ENCODE data around the gene RBM47. TPM values are rescaled to one million over a fixed set of nuclear protein-coding genes. Genes with fewer than 3 reads are reported as not detected.
A peak's percentile ranks its signal among the peaks of the same experiment; 100 is the strongest.

The RBM47 gene
- total RNA-seq, 2 experiments from 2014 or later: 0.27 to 0.92 TPM

DNA sequence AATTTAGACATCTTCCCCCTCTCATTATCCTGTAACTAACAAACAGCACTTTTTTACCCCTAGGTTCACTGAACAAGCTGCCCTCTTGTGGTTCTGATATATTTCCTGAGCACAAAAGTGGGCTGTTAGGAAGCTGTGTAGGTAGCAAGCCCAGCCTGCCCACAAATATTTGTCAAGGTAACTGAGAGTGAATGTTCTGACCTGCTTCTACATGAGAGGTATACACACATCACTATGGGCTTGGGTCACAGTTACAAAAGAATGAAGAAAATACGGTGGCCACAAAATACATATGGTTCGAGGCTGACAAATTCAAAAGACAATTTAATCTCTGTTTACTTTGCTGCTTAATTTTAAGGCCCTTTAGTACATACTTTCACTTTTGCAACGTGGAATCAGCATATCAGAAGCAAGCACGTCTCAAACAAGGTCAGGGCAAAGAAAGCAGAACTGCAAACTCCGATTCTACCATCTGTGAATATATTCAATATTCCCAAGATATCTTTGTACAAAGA is 78.7 kb downstream of the RBM47 start:
- no peaks in the 10 kb centered on the region for H3K27me3 Mint-ChIP-seq
- peak overlapping the region; percentile 16 to 40 for H3K27ac ChIP-seq (ENCODE audit: low read depth in 1 of 2, low read length in 2 of 2)
- H3K36me3 ChIP-seq (ENCODE audit: insufficient read depth, low read length): no peaks in the 10 kb centered on the region
- H3K9me3 ChIP-seq (ENCODE audit: control insufficient read depth in 1 of 2, insufficient read depth in 1 of 2, low read length in 2 of 2): no peaks in the 10 kb centered on the region
- peaks cover 12% of the 10 kb centered on the region for H3K4me1 Mint-ChIP-seq (ENCODE audit: low read depth)
- TF ChIP-seq, protein P1, sequence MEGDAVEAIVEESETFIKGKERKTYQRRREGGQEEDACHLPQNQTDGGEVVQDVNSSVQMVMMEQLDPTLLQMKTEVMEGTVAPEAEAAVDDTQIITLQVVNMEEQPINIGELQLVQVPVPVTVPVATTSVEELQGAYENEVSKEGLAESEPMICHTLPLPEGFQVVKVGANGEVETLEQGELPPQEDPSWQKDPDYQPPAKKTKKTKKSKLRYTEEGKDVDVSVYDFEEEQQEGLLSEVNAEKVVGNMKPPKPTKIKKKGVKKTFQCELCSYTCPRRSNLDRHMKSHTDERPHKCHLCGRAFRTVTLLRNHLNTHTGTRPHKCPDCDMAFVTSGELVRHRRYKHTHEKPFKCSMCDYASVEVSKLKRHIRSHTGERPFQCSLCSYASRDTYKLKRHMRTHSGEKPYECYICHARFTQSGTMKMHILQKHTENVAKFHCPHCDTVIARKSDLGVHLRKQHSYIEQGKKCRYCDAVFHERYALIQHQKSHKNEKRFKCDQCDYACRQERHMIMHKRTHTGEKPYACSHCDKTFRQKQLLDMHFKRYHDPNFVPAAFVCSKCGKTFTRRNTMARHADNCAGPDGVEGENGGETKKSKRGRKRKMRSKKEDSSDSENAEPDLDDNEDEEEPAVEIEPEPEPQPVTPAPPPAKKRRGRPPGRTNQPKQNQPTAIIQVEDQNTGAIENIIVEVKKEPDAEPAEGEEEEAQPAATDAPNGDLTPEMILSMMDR (IDR thresholded peaks at IDR 0.05): peak; percentile 33
- intact Hi-C loops (cut with DNase I, micrococcal nuclease): loop anchor here (2.0 to 10.0 kb wide), 4 partner anchors 376 to 496 kb away; partner anchors contain the start of gene N4BP2 (in 2 of the 2)
- H3K4me3 ChIP-seq (ENCODE audit: low read length): peak overlapping the region; percentile 30
- no peaks in the 10 kb centered on the region for H3K9me3 Mint-ChIP-seq
- ChIA-PET POLR2A (interaction anchor here (0.7 to 1.1 kb wide), 2 partner anchors 429 to 495 kb away, joined by 4 to 6 read pairs; no protein-coding TSS in a partner anchor), CTCF (interaction anchor here (1.4 kb wide), 1 partner anchor 226 kb away, joined by 3 read pairs; no protein-coding TSS in a partner anchor)
- DNase-seq (peak in 10 of 14 experiments; percentile 1 to 65 (median 8)), ATAC-seq (ENCODE audit: poor library complexity) (peak; percentile 88)
- peak overlapping the region; percentile 87 for H3K27ac Mint-ChIP-seq
- peaks cover 11% of the 10 kb centered on the region for H3K4me1 ChIP-seq (ENCODE audit: insufficient read depth, low read length)
- no peaks in the 10 kb centered on the region for H3K27me3 ChIP-seq (ENCODE audit: control insufficient read depth in 1 of 2, insufficient read depth in 2 of 2, low read length in 2 of 2)
- peak overlapping the region; percentile 87 for H3K4me3 Mint-ChIP-seq
- no peaks in the 10 kb centered on the region for H3K36me3 Mint-ChIP-seq (ENCODE audit: low read depth)

DNA sequence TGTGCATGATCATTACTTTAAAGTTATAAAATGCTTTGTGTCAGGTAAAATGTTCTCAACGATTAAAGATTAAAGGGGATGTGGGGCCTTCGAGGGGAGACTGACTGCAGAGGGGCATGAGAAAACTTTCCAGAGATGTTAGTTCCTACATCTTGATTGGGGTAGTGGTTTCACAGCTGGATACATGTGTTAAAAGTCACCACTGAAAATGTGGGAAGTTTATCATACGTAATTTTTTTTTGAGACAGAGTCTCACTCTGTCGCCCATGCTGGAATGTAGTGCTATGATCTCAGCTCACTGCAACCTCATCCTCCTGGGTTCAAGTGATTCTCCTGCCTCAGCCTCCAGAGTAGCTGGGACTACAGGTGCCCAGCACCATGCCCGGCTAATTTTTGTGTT is 79.5 kb downstream of the RBM47 start:
- peaks cover 12% of the 10 kb centered on the region for H3K4me1 Mint-ChIP-seq (ENCODE audit: low read depth)
- ATAC-seq (ENCODE audit: poor library complexity): no peak
- no peaks in the 10 kb centered on the region for H3K27me3 Mint-ChIP-seq
- H3K27me3 ChIP-seq (ENCODE audit: control insufficient read depth in 1 of 2, insufficient read depth in 2 of 2, low read length in 2 of 2): no peaks in the 10 kb centered on the region
- H3K36me3 Mint-ChIP-seq (ENCODE audit: low read depth): no peaks in the 10 kb centered on the region
- no peaks in the 10 kb centered on the region for H3K36me3 ChIP-seq (ENCODE audit: insufficient read depth, low read length)
- peak overlapping the region; percentile 87 for H3K27ac Mint-ChIP-seq
- ChIA-PET CTCF (interaction anchor here (1.4 kb wide), 1 partner anchor 225 kb away, joined by 3 read pairs; no protein-coding TSS in a partner anchor), POLR2A (interaction anchor here (1.1 kb wide), 1 partner anchor 495 kb away, joined by 6 read pairs; no protein-coding TSS in a partner anchor)
- H3K9me3 ChIP-seq (ENCODE audit: control insufficient read depth in 1 of 2, insufficient read depth in 1 of 2, low read length in 2 of 2): no peaks in the 10 kb centered on the region
- no peak for DNase-seq
- TF ChIP-seq, protein P1 (IDR thresholded peaks at IDR 0.05): no peak
- H3K4me1 ChIP-seq (ENCODE audit: insufficient read depth, low read length): peaks cover 11% of the 10 kb centered on the region
- no peak overlapping the region for H3K4me3 Mint-ChIP-seq
- intact Hi-C loops (cut with DNase I, micrococcal nuclease): loop anchor here (2.0 to 10.0 kb wide), 4 partner anchors 375 to 495 kb away; partner anchors contain the start of gene N4BP2 (in 2 of the 2)
- no peaks in the 10 kb centered on the region for H3K9me3 Mint-ChIP-seq
- no peak overlapping the region for H3K4me3 ChIP-seq (ENCODE audit: low read length)
- H3K27ac ChIP-seq (ENCODE audit: low read depth in 1 of 2, low read length in 2 of 2): no peak overlapping the region

DNA sequence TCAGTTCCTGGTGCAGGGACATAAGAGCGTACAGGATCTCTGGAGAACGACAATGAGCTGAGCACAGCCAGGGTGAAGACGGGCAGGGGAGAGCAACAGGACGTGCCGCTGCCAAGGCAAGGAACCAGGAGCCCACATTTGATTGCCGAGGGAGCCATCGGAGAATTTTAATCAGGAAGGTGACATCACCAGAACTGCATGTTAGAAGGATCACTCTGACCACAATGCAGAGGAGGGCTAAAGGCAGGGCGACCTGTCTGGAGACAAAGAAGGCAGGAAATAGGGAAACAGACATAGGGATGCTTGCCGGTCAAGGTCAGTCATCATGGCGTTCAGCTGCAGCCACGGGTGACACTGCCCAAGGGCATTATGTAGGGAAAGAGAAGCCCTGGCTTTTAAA is 81.4 kb downstream of the RBM47 start:
- CTCF ChIA-PET: no interaction called here

More for the DNA sequence above, 81.4 kb downstream of the RBM47 start:
- no peak for DNase-seq
- Histone ChIP-seq H3K27ac (ENCODE audit: low read depth in 1 of 2, low read length in 2 of 2) (no peak overlapping the region), H3K9me3 (ENCODE audit: control insufficient read depth in 1 of 2, insufficient read depth in 1 of 2, low read length in 2 of 2) (no peaks in the 10 kb centered on the region), H3K36me3 (ENCODE audit: insufficient read depth, low read length) (no peaks in the 10 kb centered on the region), H3K4me3 (ENCODE audit: low read length) (no peak overlapping the region), H3K27me3 (ENCODE audit: control insufficient read depth in 1 of 2, insufficient read depth in 2 of 2, low read length in 2 of 2) (no peaks in the 10 kb centered on the region), H3K4me1 (ENCODE audit: insufficient read depth, low read length) (peaks cover 7% of the 10 kb centered on the region)
- POLR2A ChIA-PET: no interaction called here
- intact Hi-C loops (cut with DNase I, micrococcal nuclease): no loop called here
- peaks cover 12% of the 10 kb centered on the region for H3K4me1 Mint-ChIP-seq (ENCODE audit: low read depth)
- TF ChIP-seq, protein P1 (IDR thresholded peaks at IDR 0.05): no peak
- no peaks in the 10 kb centered on the region for H3K27me3 Mint-ChIP-seq
- no peak for ATAC-seq (ENCODE audit: poor library complexity)
- H3K4me3 Mint-ChIP-seq: no peak overlapping the region
- H3K27ac Mint-ChIP-seq: no peak overlapping the region
- no peaks in the 10 kb centered on the region for H3K36me3 Mint-ChIP-seq (ENCODE audit: low read depth)
- no peaks in the 10 kb centered on the region for H3K9me3 Mint-ChIP-seq

Data from CD4-positive, alpha-beta T cell (primary cell).